Left ventricle myocardium inferior (tissue), 1 donor: ENCODE data around the gene VSX1. TPM values are rescaled to one million over a fixed set of nuclear protein-coding genes. Genes with fewer than 3 reads are reported as not detected.

Source experiments
- DNase-seq: peaks from one replicate; pipeline ENCODE4 v3.0.0-alpha.2; 2020
- H3K27ac ChIP-seq: fragments of 200-600 bp; replicated peaks from 2 replicates; pipeline ENCODE4 v1.8.0; 2021
- H3K27me3 ChIP-seq: fragments of 200-600 bp; 2 replicates; pipeline ENCODE4 v1.8.0; 2021; ENCODE audit warnings: low read depth
- H3K36me3 ChIP-seq: fragments of 200-600 bp; 2 replicates; pipeline ENCODE4 v1.8.0; 2021
- H3K4me1 ChIP-seq: fragments of 200-600 bp; 2 replicates; pipeline ENCODE4 v1.8.0; 2021
- H3K4me3 ChIP-seq: fragments of 200-600 bp; 2 replicates; pipeline ENCODE4 v1.8.0; 2021; ENCODE audit warnings: mild to moderate bottlenecking, moderate library complexity
- H3K9me3 ChIP-seq: fragments of 200-600 bp; replicated peaks from 2 replicates; pipeline ENCODE4 v1.8.0; 2021
- intact Hi-C: fragments of 100-400 bp; cut with micrococcal nuclease; formaldehyde crosslinking; loops from one replicate; pipeline ENCODE4 v1.11.0; 2022
- total RNA-seq: library from RNA; stranded (reverse); fragmentation: NEBNext Ultra II Directional; extraction: Animal tissue kit (Norgen Biotek cat#: 25700); gene quantifications from one replicate; pipeline ENCODE4 v1.2.1, GENCODE V29; 2021
- TF ChIP-seq, protein P1 (sequence below): fragments of 200-600 bp; IDR thresholded peaks from 2 replicates; pipeline ENCODE4 v1.8.0; 2021; ENCODE audit warnings: antibody characterized with exemption, mild to moderate bottlenecking, borderline replicate concordance
- donor health status: DM: no; HTN: yes; CAD: no; lungs with severe emphysema.

Gene VSX1
- total RNA-seq, 1 donor from 2014 or later = 0.33 TPM

DNA sequence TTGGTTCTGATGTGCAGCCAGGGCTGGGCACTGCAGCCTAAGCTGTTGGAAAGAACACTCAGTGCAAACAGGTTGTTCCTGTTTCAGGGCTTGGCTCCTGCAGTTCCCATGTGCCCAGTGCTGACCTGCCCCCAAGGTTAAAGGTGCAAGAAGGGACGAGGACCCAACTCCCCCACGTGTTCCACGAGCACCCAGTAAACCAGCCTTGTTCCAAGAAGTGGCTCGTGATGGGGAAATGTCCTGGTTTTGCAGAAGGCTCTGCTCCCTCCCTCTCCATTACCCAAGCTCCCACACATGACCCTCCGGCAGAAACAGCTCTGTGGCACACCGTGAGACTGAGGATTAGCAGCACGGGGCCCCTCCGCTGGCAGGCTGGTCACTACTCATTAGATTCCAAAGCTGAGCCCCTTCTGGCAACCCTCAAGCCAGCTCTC is 33.4 kb downstream of the VSX1 start:
- Histone ChIP-seq H3K36me3 (peaks cover 21% of the 10 kb centered on the region), H3K4me3 (peak overlapping the region; percentile 29)

DNA sequence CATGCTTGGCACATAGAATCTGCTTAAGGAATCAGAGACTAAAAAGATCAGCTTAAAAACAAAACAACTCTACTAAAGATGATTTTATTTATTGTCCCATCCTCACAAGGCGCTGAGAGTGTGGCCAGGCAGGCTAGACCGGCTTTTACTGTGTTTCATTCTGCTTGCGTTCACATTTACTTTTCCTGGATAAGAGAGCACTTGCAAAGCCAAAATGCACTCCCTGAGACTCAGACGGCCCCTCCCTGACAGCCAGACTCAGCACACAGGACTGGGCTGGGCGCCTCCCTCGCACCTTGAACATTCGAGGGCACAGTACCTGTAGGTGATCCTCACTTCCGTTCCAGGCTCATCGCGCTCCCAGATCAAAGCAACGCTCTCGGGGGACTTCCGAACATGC is 34.2 kb downstream of the VSX1 start:
- Histone ChIP-seq H3K27me3 (no peaks in the 10 kb centered on the region), H3K27ac (peak overlapping the region; percentile 98), H3K4me3 (no peak overlapping the region), H3K36me3 (peaks cover 21% of the 10 kb centered on the region), H3K9me3 (no peaks in the 10 kb centered on the region), H3K4me1 (peaks cover 98% of the 10 kb centered on the region)
- TF ChIP-seq, protein P1, sequence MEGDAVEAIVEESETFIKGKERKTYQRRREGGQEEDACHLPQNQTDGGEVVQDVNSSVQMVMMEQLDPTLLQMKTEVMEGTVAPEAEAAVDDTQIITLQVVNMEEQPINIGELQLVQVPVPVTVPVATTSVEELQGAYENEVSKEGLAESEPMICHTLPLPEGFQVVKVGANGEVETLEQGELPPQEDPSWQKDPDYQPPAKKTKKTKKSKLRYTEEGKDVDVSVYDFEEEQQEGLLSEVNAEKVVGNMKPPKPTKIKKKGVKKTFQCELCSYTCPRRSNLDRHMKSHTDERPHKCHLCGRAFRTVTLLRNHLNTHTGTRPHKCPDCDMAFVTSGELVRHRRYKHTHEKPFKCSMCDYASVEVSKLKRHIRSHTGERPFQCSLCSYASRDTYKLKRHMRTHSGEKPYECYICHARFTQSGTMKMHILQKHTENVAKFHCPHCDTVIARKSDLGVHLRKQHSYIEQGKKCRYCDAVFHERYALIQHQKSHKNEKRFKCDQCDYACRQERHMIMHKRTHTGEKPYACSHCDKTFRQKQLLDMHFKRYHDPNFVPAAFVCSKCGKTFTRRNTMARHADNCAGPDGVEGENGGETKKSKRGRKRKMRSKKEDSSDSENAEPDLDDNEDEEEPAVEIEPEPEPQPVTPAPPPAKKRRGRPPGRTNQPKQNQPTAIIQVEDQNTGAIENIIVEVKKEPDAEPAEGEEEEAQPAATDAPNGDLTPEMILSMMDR = no peak
- intact Hi-C loops = no loop called here
- DNase-seq = no peak

More for the DNA sequence above, 33.4 kb downstream of the VSX1 start:
- Histone ChIP-seq H3K27ac (peak overlapping the region; percentile 98), H3K4me1 (peaks cover 98% of the 10 kb centered on the region), H3K9me3 (no peaks in the 10 kb centered on the region), H3K27me3 (no peaks in the 10 kb centered on the region)
- intact Hi-C loops = no loop called here
- TF ChIP-seq, protein P1 = no peak
- DNase-seq = no peak

DNA sequence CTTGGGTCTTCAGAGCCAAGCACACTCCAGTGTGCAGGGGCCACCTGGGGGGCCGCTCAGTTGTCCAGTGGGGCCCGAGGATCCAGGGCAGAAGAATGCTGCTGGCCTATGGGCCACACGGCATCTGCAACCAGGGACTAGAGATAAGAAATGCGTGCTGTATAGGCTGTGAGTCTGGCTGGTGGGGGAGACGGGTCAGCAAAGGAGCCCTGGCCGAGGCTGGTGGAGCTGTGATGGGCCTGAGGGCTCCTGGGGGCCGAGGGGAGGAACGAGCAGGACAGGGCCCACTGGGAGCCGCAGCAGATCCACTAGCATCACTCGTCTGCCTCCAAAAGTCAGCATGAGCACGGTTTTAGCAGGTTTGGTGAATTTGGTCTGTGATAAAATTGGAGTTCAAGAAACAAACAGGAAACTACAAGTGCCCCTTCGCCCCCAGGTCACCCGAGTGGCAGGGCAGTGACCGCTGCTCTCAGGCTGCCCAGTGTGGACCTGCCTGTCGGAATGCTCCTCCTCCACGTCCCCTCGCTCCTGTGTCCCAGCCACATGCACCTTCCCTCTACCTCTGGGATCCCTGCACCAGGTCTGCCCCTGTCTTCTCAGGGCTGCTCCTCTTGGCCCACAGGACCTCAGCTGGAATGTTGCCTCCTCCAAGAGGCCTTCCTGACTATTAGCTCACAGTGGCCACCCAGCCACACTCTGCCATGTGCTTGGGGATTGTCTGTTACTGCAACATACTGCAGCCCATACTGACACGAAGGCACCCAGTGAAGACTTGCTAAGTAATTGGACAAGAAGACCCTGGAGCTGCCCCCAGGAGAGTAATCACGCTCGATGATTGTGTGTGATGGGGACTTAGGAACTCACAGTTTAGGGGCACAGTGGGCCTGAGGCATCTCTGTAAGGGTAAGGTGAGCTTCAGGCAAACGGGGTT is 34.9 kb downstream of the VSX1 start:
- Histone ChIP-seq H3K27me3 (no peaks in the 10 kb centered on the region), H3K36me3 (peaks cover 21% of the 10 kb centered on the region), H3K27ac (peak overlapping the region; percentile 98), H3K4me1 (peaks cover 98% of the 10 kb centered on the region), H3K4me3 (no peak overlapping the region), H3K9me3 (no peaks in the 10 kb centered on the region)
- DNase-seq = no peak
- intact Hi-C loops = no loop called here
- TF ChIP-seq, protein P1 = no peak

DNA sequence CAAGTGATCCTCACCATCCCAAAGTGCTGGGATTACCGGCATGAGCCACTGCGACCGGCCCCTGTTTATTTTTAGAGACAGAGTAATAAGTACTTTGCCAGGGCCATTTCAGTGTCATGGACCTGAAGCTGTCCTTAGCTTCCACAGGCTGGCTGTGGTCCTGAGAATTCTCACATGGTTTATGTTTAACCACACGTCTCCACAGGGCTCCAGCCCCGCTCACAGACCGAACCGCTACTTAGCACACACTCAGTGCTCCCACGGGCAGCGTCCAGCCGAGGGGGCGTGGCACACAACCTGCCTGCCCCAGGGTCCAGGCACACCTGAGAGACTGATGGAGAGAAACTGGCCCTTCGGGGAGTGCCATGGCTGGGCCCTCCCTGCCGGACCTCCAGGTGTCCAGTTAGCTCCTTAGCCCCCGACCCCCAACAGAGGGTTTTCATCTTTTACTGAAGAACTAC is 35.7 kb downstream of the VSX1 start:
- peaks cover 21% of the 10 kb centered on the region for H3K36me3 ChIP-seq
- H3K4me1 ChIP-seq = peaks cover 98% of the 10 kb centered on the region
- peak overlapping the region; percentile 98 for H3K27ac ChIP-seq
- no peaks in the 10 kb centered on the region for H3K27me3 ChIP-seq
- TF ChIP-seq, protein P1 = no peak
- intact Hi-C loops = no loop called here
- H3K9me3 ChIP-seq = no peaks in the 10 kb centered on the region
- peak; percentile 78 for DNase-seq
- no peak overlapping the region for H3K4me3 ChIP-seq

DNA sequence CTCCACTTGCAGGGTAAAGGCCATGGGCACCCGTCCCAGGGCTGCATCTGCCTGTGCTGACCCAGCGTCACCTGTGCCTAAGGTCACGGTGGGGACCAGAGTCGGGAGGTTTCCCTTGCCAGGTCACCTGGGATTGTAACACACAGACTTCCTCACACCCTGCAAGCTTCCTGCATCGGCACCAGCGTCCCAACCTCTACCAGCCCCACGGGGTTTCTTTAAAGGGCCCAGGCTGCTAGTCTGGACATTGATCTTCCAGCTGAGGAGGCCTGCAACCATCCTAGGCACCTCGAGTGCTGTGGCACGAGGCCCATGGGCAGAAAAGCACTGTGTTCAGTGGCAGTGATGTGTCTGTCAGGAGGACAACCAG is 36.6 kb downstream of the VSX1 start:
- intact Hi-C loops = no loop called here
- H3K9me3 ChIP-seq = no peaks in the 10 kb centered on the region
- H3K4me1 ChIP-seq = peaks cover 98% of the 10 kb centered on the region
- TF ChIP-seq, protein P1 = no peak
- peak overlapping the region; percentile 8 for H3K4me3 ChIP-seq
- no peak for DNase-seq
- H3K27ac ChIP-seq = peak overlapping the region; percentile 98
- no peaks in the 10 kb centered on the region for H3K27me3 ChIP-seq
- peaks cover 21% of the 10 kb centered on the region for H3K36me3 ChIP-seq
